ENCODE data around the gene DES.

DES gene

GRCh38 chr2:219387306-219388120 lies 30.7 kb upstream of the DES start, which contains the start of gene DNPEP:
Gene DNPEP (minus strand): TSS chr2:219387912. CDS start chr2:219387794, 118 bp downstream.
- TF ChIP-seq SIN3A (IDR thresholded peaks at IDR 0.05; ENCODE audit: borderline replicate concordance, insufficient read depth, low read length) (no peak), FOXP2 (optimal IDR thresholded peaks at IDR 0.05; ENCODE audit: borderline replicate concordance, extremely low read depth, extremely low read length, insufficient read depth) (no peak), TAF1 (IDR thresholded peaks at IDR 0.05; ENCODE audit: borderline replicate concordance, insufficient read depth, low read length) (no peak), POLR2AphosphoS5 (IDR thresholded peaks at IDR 0.05; ENCODE audit: low read depth, low read length) (no peak)
- TF ChIP-seq, protein P1, sequence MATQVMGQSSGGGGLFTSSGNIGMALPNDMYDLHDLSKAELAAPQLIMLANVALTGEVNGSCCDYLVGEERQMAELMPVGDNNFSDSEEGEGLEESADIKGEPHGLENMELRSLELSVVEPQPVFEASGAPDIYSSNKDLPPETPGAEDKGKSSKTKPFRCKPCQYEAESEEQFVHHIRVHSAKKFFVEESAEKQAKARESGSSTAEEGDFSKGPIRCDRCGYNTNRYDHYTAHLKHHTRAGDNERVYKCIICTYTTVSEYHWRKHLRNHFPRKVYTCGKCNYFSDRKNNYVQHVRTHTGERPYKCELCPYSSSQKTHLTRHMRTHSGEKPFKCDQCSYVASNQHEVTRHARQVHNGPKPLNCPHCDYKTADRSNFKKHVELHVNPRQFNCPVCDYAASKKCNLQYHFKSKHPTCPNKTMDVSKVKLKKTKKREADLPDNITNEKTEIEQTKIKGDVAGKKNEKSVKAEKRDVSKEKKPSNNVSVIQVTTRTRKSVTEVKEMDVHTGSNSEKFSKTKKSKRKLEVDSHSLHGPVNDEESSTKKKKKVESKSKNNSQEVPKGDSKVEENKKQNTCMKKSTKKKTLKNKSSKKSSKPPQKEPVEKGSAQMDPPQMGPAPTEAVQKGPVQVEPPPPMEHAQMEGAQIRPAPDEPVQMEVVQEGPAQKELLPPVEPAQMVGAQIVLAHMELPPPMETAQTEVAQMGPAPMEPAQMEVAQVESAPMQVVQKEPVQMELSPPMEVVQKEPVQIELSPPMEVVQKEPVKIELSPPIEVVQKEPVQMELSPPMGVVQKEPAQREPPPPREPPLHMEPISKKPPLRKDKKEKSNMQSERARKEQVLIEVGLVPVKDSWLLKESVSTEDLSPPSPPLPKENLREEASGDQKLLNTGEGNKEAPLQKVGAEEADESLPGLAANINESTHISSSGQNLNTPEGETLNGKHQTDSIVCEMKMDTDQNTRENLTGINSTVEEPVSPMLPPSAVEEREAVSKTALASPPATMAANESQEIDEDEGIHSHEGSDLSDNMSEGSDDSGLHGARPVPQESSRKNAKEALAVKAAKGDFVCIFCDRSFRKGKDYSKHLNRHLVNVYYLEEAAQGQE (IDR thresholded peaks at IDR 0.05; ENCODE audit: insufficient read depth in 1 of 2, low read depth in 2 of 2, low read length in 2 of 2) = no peak

GRCh38 chr2:219388121-219388906 lies 29.9 kb upstream of the DES start:
- TF ChIP-seq, protein P1 (IDR thresholded peaks at IDR 0.05; ENCODE audit: insufficient read depth in 1 of 2, low read depth in 2 of 2, low read length in 2 of 2) = no peak
- peak; percentile 93 for TF ChIP-seq FOXP2 (optimal IDR thresholded peaks at IDR 0.05; ENCODE audit: borderline replicate concordance, extremely low read depth, extremely low read length, insufficient read depth)

- TF ChIP-seq TAF1 (IDR thresholded peaks at IDR 0.05; ENCODE audit: borderline replicate concordance, insufficient read depth, low read length) (no peak), SIN3A (IDR thresholded peaks at IDR 0.05; ENCODE audit: borderline replicate concordance, insufficient read depth, low read length) (no peak), POLR2AphosphoS5 (IDR thresholded peaks at IDR 0.05; ENCODE audit: low read depth, low read length) (no peak), FOXP2 (optimal IDR thresholded peaks at IDR 0.05; ENCODE audit: borderline replicate concordance, extremely low read depth, extremely low read length, insufficient read depth) (no peak)
- TF ChIP-seq, protein P1 (IDR thresholded peaks at IDR 0.05; ENCODE audit: insufficient read depth in 1 of 2, low read depth in 2 of 2, low read length in 2 of 2) = no peak
Measured at GRCh38 chr2:219388907-219389156, 29.3 kb upstream of the DES start.

- TF ChIP-seq FOXP2 (optimal IDR thresholded peaks at IDR 0.05; ENCODE audit: borderline replicate concordance, extremely low read depth, extremely low read length, insufficient read depth) (no peak), TAF1 (IDR thresholded peaks at IDR 0.05; ENCODE audit: borderline replicate concordance, insufficient read depth, low read length) (no peak), POLR2AphosphoS5 (IDR thresholded peaks at IDR 0.05; ENCODE audit: low read depth, low read length) (no peak), SIN3A (IDR thresholded peaks at IDR 0.05; ENCODE audit: borderline replicate concordance, insufficient read depth, low read length) (no peak)
- TF ChIP-seq, protein P1 (IDR thresholded peaks at IDR 0.05; ENCODE audit: insufficient read depth in 1 of 2, low read depth in 2 of 2, low read length in 2 of 2) = no peak
Measured at GRCh38 chr2:219392754-219393153, 25.4 kb upstream of the DES start.

Measured in PFSK-1 (cell line).